ENCODE results near the gene CPVL. TPM values are rescaled to one million over a fixed set of nuclear protein-coding genes. Genes with fewer than 3 reads are reported as not detected.

Gene CPVL
- total RNA-seq, 1 experiment from 2014 or later, result not detected

DNA sequence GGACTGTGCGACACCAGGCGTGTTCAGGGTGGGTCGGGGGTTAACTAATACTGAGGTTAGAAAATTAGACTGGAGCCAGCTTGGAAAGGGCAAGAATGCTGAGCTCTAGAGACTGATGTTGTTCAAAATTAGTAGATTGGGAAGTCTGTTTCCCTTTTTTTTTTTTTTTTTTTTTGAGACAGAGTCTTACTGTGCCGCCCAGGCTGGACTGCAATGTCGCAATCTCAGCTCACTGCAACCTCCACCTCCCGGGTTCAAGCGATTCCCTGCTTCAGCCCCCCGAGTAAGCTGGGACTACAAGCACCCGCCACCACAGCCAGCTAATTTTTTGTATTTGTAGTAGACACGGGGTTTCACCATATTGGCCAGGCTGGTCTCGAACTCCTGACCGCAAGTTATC is 2.7 kb upstream of the CPVL start:
- no peaks in the 10 kb centered on the region for H4K20me1 ChIP-seq (ENCODE audit: insufficient read depth, low read depth, low read length)
- H3K4me2 ChIP-seq (ENCODE audit: low read depth, low read length, poor library complexity, severe bottlenecking), result no peak overlapping the region
- H3K79me2 ChIP-seq (ENCODE audit: low read length), result no peaks in the 10 kb centered on the region
- H3K9me3 ChIP-seq (ENCODE audit: low read length), result no peaks in the 10 kb centered on the region
- peaks cover 9% of the 10 kb centered on the region for H3K4me1 ChIP-seq (ENCODE audit: low read length)
- H3K27ac ChIP-seq (ENCODE audit: low read length), result no peak overlapping the region
- no peak overlapping the region for H3K9ac ChIP-seq (ENCODE audit: low read length)
- no peak overlapping the region for H3K4me3 ChIP-seq (ENCODE audit: low read length)
- no peak for DNase-seq
- no peaks in the 10 kb centered on the region for H3K9me2 ChIP-seq (replicated peaks; ENCODE audit: insufficient read depth, low read length)
- H3K27me3 ChIP-seq (ENCODE audit: low read length), result no peaks in the 10 kb centered on the region
- H3K36me3 ChIP-seq (ENCODE audit: insufficient read depth, low read length), result no peaks in the 10 kb centered on the region
- H2AFZ ChIP-seq (ENCODE audit: low read length), result no peak overlapping the region

DNA sequence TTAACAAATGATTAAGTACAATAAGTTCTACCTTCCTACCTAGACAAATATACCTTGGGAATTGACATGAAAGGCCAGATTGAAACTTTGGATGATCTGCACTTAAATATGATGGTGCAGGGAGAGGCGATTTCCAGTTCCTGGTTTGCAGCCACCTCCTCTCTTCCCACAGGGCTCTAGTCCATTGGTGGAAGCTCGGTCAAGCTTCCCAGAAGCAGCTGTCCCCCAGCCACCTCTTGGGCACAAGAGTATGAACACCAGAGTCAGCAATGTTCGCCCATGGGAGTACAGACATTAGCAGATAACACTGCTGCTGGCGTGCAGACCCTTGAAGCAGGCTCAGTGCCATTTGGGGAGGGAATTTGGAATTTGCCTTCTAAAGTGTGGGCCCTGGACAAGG is 1.5 kb upstream of the CPVL start:
- no peaks in the 10 kb centered on the region for H3K9me3 ChIP-seq (ENCODE audit: low read length)
- no peak for DNase-seq
- no peaks in the 10 kb centered on the region for H3K27me3 ChIP-seq (ENCODE audit: low read length)
- no peak overlapping the region for H2AFZ ChIP-seq (ENCODE audit: low read length)
- no peak overlapping the region for H3K27ac ChIP-seq (ENCODE audit: low read length)
- H3K4me2 ChIP-seq (ENCODE audit: low read depth, low read length, poor library complexity, severe bottlenecking), result no peak overlapping the region
- H3K4me3 ChIP-seq (ENCODE audit: low read length), result no peak overlapping the region
- H4K20me1 ChIP-seq (ENCODE audit: insufficient read depth, low read depth, low read length), result no peaks in the 10 kb centered on the region
- no peaks in the 10 kb centered on the region for H3K36me3 ChIP-seq (ENCODE audit: insufficient read depth, low read length)
- peaks cover 9% of the 10 kb centered on the region for H3K4me1 ChIP-seq (ENCODE audit: low read length)
- H3K79me2 ChIP-seq (ENCODE audit: low read length), result no peaks in the 10 kb centered on the region
- no peaks in the 10 kb centered on the region for H3K9me2 ChIP-seq (replicated peaks; ENCODE audit: insufficient read depth, low read length)
- no peak overlapping the region for H3K9ac ChIP-seq (ENCODE audit: low read length)

DNA sequence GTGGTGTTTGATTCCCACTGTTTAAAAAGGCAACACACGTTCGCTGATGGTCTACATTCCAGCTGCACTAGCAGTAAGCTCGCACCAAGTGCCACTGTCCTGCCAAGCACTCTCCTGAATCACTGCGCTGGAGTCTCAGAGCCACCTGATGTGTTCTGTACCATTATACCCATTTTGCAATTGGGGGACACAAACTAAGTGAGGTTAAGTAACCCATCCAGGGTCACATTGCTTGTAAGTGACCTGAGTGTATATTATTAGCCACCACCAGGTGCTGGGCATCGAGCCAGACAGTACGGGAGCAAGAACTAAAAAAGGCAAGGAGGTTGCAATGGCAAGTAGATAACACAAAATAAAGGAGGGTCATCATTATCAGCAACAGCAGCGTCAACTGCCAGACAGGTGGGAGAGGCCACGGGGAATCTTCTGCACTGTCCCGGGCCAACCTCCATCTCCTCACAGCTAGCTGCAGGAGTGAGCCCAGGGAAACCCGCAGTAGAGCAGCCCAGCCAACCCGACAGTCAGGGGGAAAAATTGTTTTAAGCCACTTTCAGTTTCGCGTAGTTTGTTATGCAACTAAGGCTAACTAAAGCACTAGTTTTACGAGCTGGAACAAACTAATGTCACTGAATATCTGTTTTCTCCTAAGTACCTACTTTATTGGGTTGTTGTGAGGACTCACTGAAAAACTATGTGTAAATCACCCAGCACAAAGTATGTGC is 712 bp upstream of the CPVL start:
- no peaks in the 10 kb centered on the region for H3K27me3 ChIP-seq (ENCODE audit: low read length)
- peaks cover 9% of the 10 kb centered on the region for H3K4me1 ChIP-seq (ENCODE audit: low read length)
- H3K9ac ChIP-seq (ENCODE audit: low read length), result no peak overlapping the region
- no peaks in the 10 kb centered on the region for H3K9me3 ChIP-seq (ENCODE audit: low read length)
- H3K4me3 ChIP-seq (ENCODE audit: low read length), result no peak overlapping the region
- H3K9me2 ChIP-seq (replicated peaks; ENCODE audit: insufficient read depth, low read length), result no peaks in the 10 kb centered on the region
- no peak overlapping the region for H3K4me2 ChIP-seq (ENCODE audit: low read depth, low read length, poor library complexity, severe bottlenecking)
- no peaks in the 10 kb centered on the region for H4K20me1 ChIP-seq (ENCODE audit: insufficient read depth, low read depth, low read length)
- no peaks in the 10 kb centered on the region for H3K36me3 ChIP-seq (ENCODE audit: insufficient read depth, low read length)
- H3K27ac ChIP-seq (ENCODE audit: low read length), result no peak overlapping the region
- H2AFZ ChIP-seq (ENCODE audit: low read length), result no peak overlapping the region
- no peaks in the 10 kb centered on the region for H3K79me2 ChIP-seq (ENCODE audit: low read length)
- DNase-seq, result no peak

DNA sequence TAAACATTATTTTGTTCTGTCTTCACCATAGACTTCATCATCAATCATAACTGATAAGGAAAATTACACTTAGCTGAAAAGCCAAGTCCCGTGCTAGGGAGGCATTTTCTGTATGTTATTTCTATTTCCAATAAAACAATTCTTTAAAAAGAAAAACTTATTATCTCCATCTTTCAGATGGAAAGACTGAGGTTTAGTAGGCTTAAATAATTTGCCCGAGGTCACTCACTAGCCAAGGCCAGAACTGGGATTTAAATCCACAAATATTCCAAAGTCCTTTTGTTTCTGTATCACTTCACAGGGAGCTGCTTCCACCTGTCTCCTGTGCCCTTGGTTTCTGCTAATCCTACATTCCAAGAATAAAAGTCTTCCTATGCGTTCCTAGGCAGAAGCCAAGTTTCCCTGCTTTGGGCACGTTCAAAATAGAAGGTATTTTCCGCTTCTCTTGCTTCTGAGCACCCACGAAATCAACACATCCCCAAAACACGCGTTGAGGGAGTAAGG is 732 bp downstream of the CPVL start:
- no peaks in the 10 kb centered on the region for H3K9me3 ChIP-seq (ENCODE audit: low read length)
- no peak for DNase-seq
- H3K4me2 ChIP-seq (ENCODE audit: low read depth, low read length, poor library complexity, severe bottlenecking), result no peak overlapping the region
- no peak overlapping the region for H3K9ac ChIP-seq (ENCODE audit: low read length)
- no peak overlapping the region for H3K27ac ChIP-seq (ENCODE audit: low read length)
- H3K27me3 ChIP-seq (ENCODE audit: low read length), result no peaks in the 10 kb centered on the region
- no peaks in the 10 kb centered on the region for H3K36me3 ChIP-seq (ENCODE audit: insufficient read depth, low read length)
- H3K79me2 ChIP-seq (ENCODE audit: low read length), result no peaks in the 10 kb centered on the region
- H2AFZ ChIP-seq (ENCODE audit: low read length), result no peak overlapping the region
- no peaks in the 10 kb centered on the region for H4K20me1 ChIP-seq (ENCODE audit: insufficient read depth, low read depth, low read length)
- H3K4me3 ChIP-seq (ENCODE audit: low read length), result no peak overlapping the region
- H3K9me2 ChIP-seq (replicated peaks; ENCODE audit: insufficient read depth, low read length), result no peaks in the 10 kb centered on the region
- peaks cover 9% of the 10 kb centered on the region for H3K4me1 ChIP-seq (ENCODE audit: low read length)

DNA sequence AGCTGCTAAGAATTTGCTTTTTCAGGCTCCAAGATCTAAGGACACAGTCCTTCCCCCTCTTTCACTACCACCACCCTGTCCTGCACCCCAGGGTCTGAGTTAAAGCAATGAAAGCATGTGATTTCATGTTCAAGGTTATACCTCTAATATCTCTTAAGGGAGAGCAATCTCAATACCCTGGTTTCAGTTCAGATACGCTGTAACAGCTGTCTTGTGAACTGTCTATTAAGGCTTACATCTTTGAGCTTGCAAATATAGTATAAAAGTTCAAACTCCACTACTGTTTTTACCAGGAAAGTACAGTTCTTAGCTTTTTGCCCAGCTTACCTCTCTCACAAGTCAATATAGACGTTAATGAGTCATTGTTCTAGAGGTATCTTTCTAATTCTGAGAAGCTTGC is 2.6 kb downstream of the CPVL start:
- Histone ChIP-seq H3K4me3 (ENCODE audit: low read length) (no peak overlapping the region), H3K36me3 (ENCODE audit: insufficient read depth, low read length) (no peaks in the 10 kb centered on the region), H3K9me3 (ENCODE audit: low read length) (no peaks in the 10 kb centered on the region), H3K9ac (ENCODE audit: low read length) (no peak overlapping the region), H3K27ac (ENCODE audit: low read length) (no peak overlapping the region), H2AFZ (ENCODE audit: low read length) (no peak overlapping the region; the same call in 1 of the 2 replicates), H3K4me1 (ENCODE audit: low read length) (peaks cover 9% of the 10 kb centered on the region), H4K20me1 (ENCODE audit: insufficient read depth, low read depth, low read length) (no peaks in the 10 kb centered on the region), H3K79me2 (ENCODE audit: low read length) (no peaks in the 10 kb centered on the region), H3K9me2 (replicated peaks; ENCODE audit: insufficient read depth, low read length) (no peaks in the 10 kb centered on the region), H3K27me3 (ENCODE audit: low read length) (no peaks in the 10 kb centered on the region), H3K4me2 (ENCODE audit: low read depth, low read length, poor library complexity, severe bottlenecking) (no peak overlapping the region)
- DNase-seq, result no peak

DNA sequence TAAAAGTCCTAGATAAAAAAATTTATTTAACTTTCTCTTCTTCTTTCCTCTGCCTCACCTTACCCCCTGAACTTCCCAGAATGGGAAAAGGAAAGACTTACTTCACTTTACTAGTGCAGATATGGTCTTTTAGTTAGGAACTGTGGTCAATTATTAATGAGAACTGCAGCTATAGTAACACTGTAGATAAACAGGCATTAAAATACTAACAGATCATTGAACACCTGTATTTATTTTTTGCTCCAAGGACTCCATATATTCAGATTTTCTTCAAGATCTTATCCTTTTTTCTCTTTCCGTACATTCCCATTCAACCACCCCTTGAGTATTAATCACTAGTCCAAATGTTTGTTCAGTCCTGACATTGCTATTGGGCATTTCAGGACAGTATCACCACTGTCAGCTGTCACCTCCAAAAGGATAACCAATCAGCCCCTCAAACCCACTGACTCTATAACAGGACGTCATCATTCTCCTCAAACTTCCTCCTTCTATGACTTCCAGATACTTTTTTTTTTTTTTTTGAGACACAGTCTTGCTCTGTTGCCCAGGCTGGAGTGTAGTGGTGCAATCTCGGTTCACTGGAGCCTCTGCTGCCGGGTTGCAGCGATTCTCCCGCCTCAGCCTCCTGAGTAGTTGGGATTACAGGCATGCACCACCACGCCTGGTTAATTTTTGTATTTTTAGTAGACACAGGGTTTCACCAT is 4.2 kb downstream of the CPVL start:
- H3K79me2 ChIP-seq (ENCODE audit: low read length), result no peaks in the 10 kb centered on the region
- H3K9me3 ChIP-seq (ENCODE audit: low read length), result no peaks in the 10 kb centered on the region
- no peak overlapping the region for H3K4me3 ChIP-seq (ENCODE audit: low read length)
- no peak for DNase-seq
- H3K4me2 ChIP-seq (ENCODE audit: low read depth, low read length, poor library complexity, severe bottlenecking), result no peak overlapping the region
- H3K4me1 ChIP-seq (ENCODE audit: low read length), result peaks cover 6% of the 10 kb centered on the region
- H3K9me2 ChIP-seq (replicated peaks; ENCODE audit: insufficient read depth, low read length), result no peaks in the 10 kb centered on the region
- H3K36me3 ChIP-seq (ENCODE audit: insufficient read depth, low read length), result no peaks in the 10 kb centered on the region
- H3K9ac ChIP-seq (ENCODE audit: low read length), result no peak overlapping the region
- H3K27ac ChIP-seq (ENCODE audit: low read length), result no peak overlapping the region
- H2AFZ ChIP-seq (ENCODE audit: low read length), result no peak overlapping the region
- H3K27me3 ChIP-seq (ENCODE audit: low read length), result no peaks in the 10 kb centered on the region
- H4K20me1 ChIP-seq (ENCODE audit: insufficient read depth, low read depth, low read length), result no peaks in the 10 kb centered on the region

DNA sequence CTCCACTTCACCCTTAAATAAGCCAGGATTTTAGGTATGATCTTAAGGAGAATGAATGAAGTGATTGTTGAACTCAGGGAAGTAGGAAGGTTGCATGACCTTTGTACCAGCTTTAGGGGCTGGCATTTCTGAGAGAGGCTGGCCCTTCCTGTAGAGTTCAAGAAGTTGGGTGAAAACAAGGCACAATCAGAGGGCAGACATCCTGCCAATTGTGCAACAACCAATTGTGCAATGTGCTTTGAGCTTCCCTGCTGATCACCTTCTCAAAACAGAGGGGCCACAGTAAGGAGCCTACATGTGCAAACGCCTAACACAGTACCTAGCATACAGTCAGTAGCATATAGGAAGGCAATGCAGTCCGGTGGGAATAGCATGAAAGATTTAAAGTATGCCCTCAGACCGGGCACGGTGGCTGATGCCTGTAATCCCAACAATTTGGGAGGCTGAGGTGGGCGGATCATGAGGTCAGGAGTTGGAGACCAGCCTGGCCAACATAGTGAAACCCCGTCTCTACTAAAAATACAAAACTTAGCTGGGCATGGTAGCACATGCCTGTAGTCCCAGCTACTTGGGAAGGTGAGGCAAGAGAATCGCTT is 5.4 kb downstream of the CPVL start:
- Histone ChIP-seq H3K36me3 (ENCODE audit: insufficient read depth, low read length) (no peaks in the 10 kb centered on the region), H3K27ac (ENCODE audit: low read length) (no peak overlapping the region), H3K9me2 (replicated peaks; ENCODE audit: insufficient read depth, low read length) (no peaks in the 10 kb centered on the region), H3K4me2 (ENCODE audit: low read depth, low read length, poor library complexity, severe bottlenecking) (no peak overlapping the region), H3K79me2 (ENCODE audit: low read length) (no peaks in the 10 kb centered on the region), H3K27me3 (ENCODE audit: low read length) (no peaks in the 10 kb centered on the region), H3K4me3 (ENCODE audit: low read length) (no peak overlapping the region), H3K9me3 (ENCODE audit: low read length) (no peaks in the 10 kb centered on the region), H2AFZ (ENCODE audit: low read length) (no peak overlapping the region), H4K20me1 (ENCODE audit: insufficient read depth, low read depth, low read length) (no peaks in the 10 kb centered on the region), H3K4me1 (ENCODE audit: low read length) (peaks cover 5% of the 10 kb centered on the region), H3K9ac (ENCODE audit: low read length) (no peak overlapping the region)
- no peak for DNase-seq

DNA sequence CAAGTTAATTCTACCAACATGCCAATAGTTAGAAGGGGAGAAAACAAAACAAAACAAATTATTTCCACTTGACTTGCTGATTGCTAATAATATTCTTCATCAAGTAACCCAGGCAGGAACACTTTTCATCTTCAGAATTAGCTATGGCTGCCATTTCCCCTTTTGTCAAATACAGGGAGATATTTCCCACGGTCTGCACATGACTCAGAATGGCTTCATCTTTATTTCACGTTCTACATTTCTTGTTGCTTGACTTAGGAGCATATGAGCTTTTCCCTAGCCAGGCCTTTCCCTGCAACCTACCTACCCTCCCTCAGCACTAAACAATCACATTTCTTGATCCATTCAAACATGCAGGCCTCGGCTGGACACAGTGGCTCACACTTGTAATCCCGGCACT is 6.5 kb downstream of the CPVL start:
- H4K20me1 ChIP-seq (ENCODE audit: insufficient read depth, low read depth, low read length), result no peaks in the 10 kb centered on the region
- no peak overlapping the region for H2AFZ ChIP-seq (ENCODE audit: low read length)
- H3K27ac ChIP-seq (ENCODE audit: low read length), result no peak overlapping the region
- no peaks in the 10 kb centered on the region for H3K79me2 ChIP-seq (ENCODE audit: low read length)
- no peaks in the 10 kb centered on the region for H3K36me3 ChIP-seq (ENCODE audit: insufficient read depth, low read length)
- no peaks in the 10 kb centered on the region for H3K9me2 ChIP-seq (replicated peaks; ENCODE audit: insufficient read depth, low read length)
- H3K9me3 ChIP-seq (ENCODE audit: low read length), result no peaks in the 10 kb centered on the region
- H3K4me1 ChIP-seq (ENCODE audit: low read length), result peaks cover 9% of the 10 kb centered on the region
- no peak overlapping the region for H3K4me2 ChIP-seq (ENCODE audit: low read depth, low read length, poor library complexity, severe bottlenecking)
- DNase-seq, result no peak
- H3K9ac ChIP-seq (ENCODE audit: low read length), result no peak overlapping the region
- no peak overlapping the region for H3K4me3 ChIP-seq (ENCODE audit: low read length)
- no peaks in the 10 kb centered on the region for H3K27me3 ChIP-seq (ENCODE audit: low read length)

Data from Karpas-422 (cell line).